HepG2 (cell line): ENCODE measurements around the gene THRA. TPM values are rescaled to one million over a fixed set of nuclear protein-coding genes. Genes with fewer than 3 reads are reported as not detected.

ENCODE experiments used
- AGO1 ChIP-seq: fragments of 200-400 bp; formaldehyde crosslinking; IDR thresholded peaks from 2 replicates; pipeline ENCODE4 v1.6.1; 2017; ENCODE audit warnings: mild to moderate bottlenecking, low read depth, low read length, moderate library complexity; ENCODE audit not compliant: poor library complexity, severe bottlenecking
- CEBPB ChIP-seq: IDR thresholded peaks from 2 replicates; pipeline ENCODE4 v1.6.1; 2011; ENCODE audit warnings: low read depth, low read length, improper control_type of control experiment, borderline replicate concordance
- ETV6 ChIP-seq: sonication (generic); formaldehyde crosslinking; conservative IDR thresholded peaks from 2 replicates; pipeline ENCODE4 v1.4.0; 2020; ENCODE audit warnings: missing genetic modification reagents
- HHEX ChIP-seq: IDR thresholded peaks from 2 replicates; pipeline ENCODE4 v1.6.1; 2016; ENCODE audit warnings: control low read depth
- HNRNPK ChIP-seq: fragments of 200-400 bp; formaldehyde crosslinking; IDR thresholded peaks from 2 replicates; pipeline ENCODE4 v1.6.1; 2018; ENCODE audit warnings: low read length, low read depth, moderate library complexity, mild to moderate bottlenecking; ENCODE audit not compliant: poor library complexity, severe bottlenecking
- HOXA7 ChIP-seq: sonication (generic); formaldehyde crosslinking; IDR thresholded peaks from 2 replicates; pipeline ENCODE4 v1.8.1; 2022; ENCODE audit warnings: mild to moderate bottlenecking, missing genetic modification reagents, moderate library complexity
- IRF2 ChIP-seq: IDR thresholded peaks from 2 replicates; pipeline ENCODE4 v1.6.1; 2018; ENCODE audit warnings: missing genetic modification reagents, missing compliant biosample characterization
- KDM2A ChIP-seq: sonication (generic); formaldehyde crosslinking; IDR thresholded peaks from 2 replicates; pipeline ENCODE4 v1.4.0; 2020; ENCODE audit warnings: low read depth, missing genetic modification reagents, borderline replicate concordance
- KLF12 ChIP-seq: sonication (generic); formaldehyde crosslinking; IDR thresholded peaks from 2 replicates; pipeline ENCODE4 v1.4.0; 2020; ENCODE audit warnings: missing genetic modification reagents, borderline replicate concordance
- NRL ChIP-seq: sonication (generic); formaldehyde crosslinking; IDR thresholded peaks from 2 replicates; pipeline ENCODE4 v1.5.0; 2020; ENCODE audit warnings: missing genetic modification reagents, mild to moderate bottlenecking, moderate library complexity, borderline replicate concordance
- PRPF4 ChIP-seq: fragments of 200-400 bp; formaldehyde crosslinking; IDR thresholded peaks from 2 replicates; pipeline ENCODE4 v1.6.1; 2016; ENCODE audit warnings: low read length, low read depth; ENCODE audit not compliant: poor library complexity, severe bottlenecking
- RARA ChIP-seq: IDR thresholded peaks from 2 replicates; pipeline ENCODE4 v1.6.1; 2016; ENCODE audit warnings: missing genetic modification reagents, missing compliant biosample characterization
- RBM39 ChIP-seq: fragments of 200-400 bp; formaldehyde crosslinking; IDR thresholded peaks from one replicate; pipeline ENCODE4 v1.6.1; 2018; ENCODE audit warnings: antibody characterized with exemption, mild to moderate bottlenecking, low read depth, low read length; ENCODE audit not compliant: poor library complexity, severe bottlenecking
- RFX5 ChIP-seq: IDR thresholded peaks from 2 replicates; pipeline ENCODE4 v1.6.1; 2011; ENCODE audit warnings: low read depth, low read length, improper control_type of control experiment
- SALL1 ChIP-seq: sonication (generic); formaldehyde crosslinking; IDR thresholded peaks from 2 replicates; pipeline ENCODE4 v1.8.0; 2022; ENCODE audit warnings: mild to moderate bottlenecking, missing genetic modification reagents
- SETDB1 ChIP-seq: sonication (generic); formaldehyde crosslinking; IDR thresholded peaks from 2 replicates; pipeline ENCODE4 v1.5.1; 2020; ENCODE audit warnings: missing genetic modification reagents, mild to moderate bottlenecking, borderline replicate concordance
- SIN3B ChIP-seq: fragments of 150-350 bp; IDR thresholded peaks from 2 replicates; pipeline ENCODE4 v1.6.1; 2014; ENCODE audit warnings: low read length
- SOX6 ChIP-seq, 2 experiments: fragments of 450-650 bp in 1 of 2; sonication (generic) in 1 of 2; formaldehyde crosslinking in 1 of 2; IDR thresholded peaks; 2 replicates each; pipeline versions ENCODE4 v1.4.0 to v1.6.1; 2017 to 2020; ENCODE audit warnings: antibody characterized with exemption in 1 of 2, mild to moderate bottlenecking in 1 of 2, missing genetic modification reagents in 1 of 2
- TAF15 ChIP-seq: fragments of 200-400 bp; formaldehyde crosslinking; IDR thresholded peaks from one replicate; pipeline ENCODE4 v1.6.1; 2018; ENCODE audit warnings: mild to moderate bottlenecking, low read depth, low read length; ENCODE audit not compliant: poor library complexity, severe bottlenecking
- ZBTB8A ChIP-seq: sonication (generic); formaldehyde crosslinking; IDR thresholded peaks from 2 replicates; pipeline ENCODE4 v1.4.0; 2020; ENCODE audit warnings: mild to moderate bottlenecking, low read depth, missing genetic modification reagents, borderline replicate concordance
- ZFX ChIP-seq: sonication (generic); formaldehyde crosslinking; IDR thresholded peaks from 2 replicates; pipeline ENCODE4 v1.4.0; 2020; ENCODE audit warnings: mild to moderate bottlenecking, low read depth, missing genetic modification reagents, moderate library complexity
- ZNF18 ChIP-seq: sonication (generic); formaldehyde crosslinking; IDR thresholded peaks from 2 replicates; pipeline ENCODE4 v1.8.0; 2022; ENCODE audit warnings: mild to moderate bottlenecking, missing genetic modification reagents; ENCODE audit not compliant: insufficient replicate concordance
- ZNF264 ChIP-seq: sonication (generic); formaldehyde crosslinking; IDR thresholded peaks from 2 replicates; pipeline ENCODE4 v1.4.0; 2020; ENCODE audit warnings: missing genetic modification reagents
- ZNF552 ChIP-seq: sonication (generic); formaldehyde crosslinking; IDR thresholded peaks from 2 replicates; pipeline ENCODE4 v1.9.0; 2022; ENCODE audit warnings: missing genetic modification reagents, mild to moderate bottlenecking, borderline replicate concordance
- ZNF772 ChIP-seq: sonication (generic); formaldehyde crosslinking; IDR thresholded peaks from 2 replicates; pipeline ENCODE4 v1.5.0; 2020; ENCODE audit warnings: mild to moderate bottlenecking, missing genetic modification reagents
- ZNF773 ChIP-seq: sonication (generic); formaldehyde crosslinking; IDR thresholded peaks from 2 replicates; pipeline ENCODE4 v1.4.0; 2020; ENCODE audit warnings: missing genetic modification reagents, borderline replicate concordance
- polyA plus RNA-seq, 8 experiments: library from polyadenylated mRNA; depleted of rRNA in 3 of 8; stranded (reverse) in 7 of 8; unstranded in 1 of 8; fragments of >200 nt; fragmentation: Illumina TruSeq in 4 of 8; extraction: Trizol in 4 of 8; gene quantifications; 2 replicates each; pipeline versions ENCODE4 v1.2.1 to v1.2.3, GENCODE V29; 2011 to 2016; ENCODE audit warnings: low read depth in 4 of 8, missing spikeins in 1 of 8, mixed read lengths in 1 of 8; ENCODE audit not compliant: insufficient read depth in 1 of 8
- total RNA-seq, 5 experiments: library from RNA; depleted of rRNA; stranded (reverse); fragments of >200 nt; fragmentation: Illumina TruSeq; extraction: Trizol; gene quantifications; 2 replicates each; pipeline ENCODE4 v1.2.3, GENCODE V29; 2016; ENCODE audit warnings: low read depth in 1 of 5
- TF ChIP-seq, protein P1 (sequence below): sonication (generic); formaldehyde crosslinking; IDR thresholded peaks from 2 replicates; pipeline ENCODE4 v1.9.0; 2021; ENCODE audit warnings: missing genetic modification reagents, mild to moderate bottlenecking, borderline replicate concordance

The THRA gene
- total and polyA plus RNA-seq, 2 of the 13 experiments (the other 11 are each of a cell fraction or from before 2014, with no cell fraction given): 8.0 to 9.9 TPM

- TF ChIP-seq SALL1 (CRISPR knock-in tag) (peak; percentile 21; the same call in 1 of the 2 replicates), ZFX (CRISPR knock-in tag) (no peak; the same call in none of the 2 replicates), CEBPB (peak; percentile 82), PRPF4 (no peak), ZBTB8A (no peak), TAF15 (no peak), ZNF264 (CRISPR knock-in tag) (no peak), HNRNPK (peak; percentile 90), ZNF18 (no peak), ZNF773 (CRISPR knock-in tag) (no peak), IRF2 (0 out of 2 replicates have a peak, but pooled peaks have one; percentile 15), AGO1 (peak; percentile 48), HOXA7 (CRISPR knock-in tag) (no peak), SETDB1 (no peak), RBM39 (no peak), SIN3B (no peak), KDM2A (CRISPR knock-in tag) (peak; percentile 35), ETV6 (no peak), NRL (CRISPR knock-in tag) (no peak), KLF12 (CRISPR knock-in tag) (no peak), HHEX (CRISPR knock-in tag) (no peak), ZNF552 (no peak; the same call in 1 of the 2 replicates), RARA (CRISPR knock-in tag) (no peak), RFX5 (no peak), SOX6 (IDR thresholded peaks at IDR 0.05) (no peak), SOX6 (CRISPR knock-in tag; IDR thresholded peaks at IDR 0.05) (peak; percentile 61), ZNF772 (CRISPR knock-in tag) (0 out of 2 replicates have a peak, but pooled peaks have one; percentile 11)
- TF ChIP-seq, protein P1, sequence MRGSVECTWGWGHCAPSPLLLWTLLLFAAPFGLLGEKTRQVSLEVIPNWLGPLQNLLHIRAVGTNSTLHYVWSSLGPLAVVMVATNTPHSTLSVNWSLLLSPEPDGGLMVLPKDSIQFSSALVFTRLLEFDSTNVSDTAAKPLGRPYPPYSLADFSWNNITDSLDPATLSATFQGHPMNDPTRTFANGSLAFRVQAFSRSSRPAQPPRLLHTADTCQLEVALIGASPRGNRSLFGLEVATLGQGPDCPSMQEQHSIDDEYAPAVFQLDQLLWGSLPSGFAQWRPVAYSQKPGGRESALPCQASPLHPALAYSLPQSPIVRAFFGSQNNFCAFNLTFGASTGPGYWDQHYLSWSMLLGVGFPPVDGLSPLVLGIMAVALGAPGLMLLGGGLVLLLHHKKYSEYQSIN (CRISPR knock-in tag): no peak
Measured at GRCh38 chr17:40121181-40122135, 58.7 kb downstream of the THRA start, which contains the start of gene MSL1 (continued).
